ENCODE data around the gene PDE6B. TPM values are rescaled to one million over a fixed set of nuclear protein-coding genes. Genes with fewer than 3 reads are reported as not detected.

The PDE6B gene
- total and polyA plus RNA-seq, 4 donors: 2.7 to 24.6 (median 12.0) TPM

DNA sequence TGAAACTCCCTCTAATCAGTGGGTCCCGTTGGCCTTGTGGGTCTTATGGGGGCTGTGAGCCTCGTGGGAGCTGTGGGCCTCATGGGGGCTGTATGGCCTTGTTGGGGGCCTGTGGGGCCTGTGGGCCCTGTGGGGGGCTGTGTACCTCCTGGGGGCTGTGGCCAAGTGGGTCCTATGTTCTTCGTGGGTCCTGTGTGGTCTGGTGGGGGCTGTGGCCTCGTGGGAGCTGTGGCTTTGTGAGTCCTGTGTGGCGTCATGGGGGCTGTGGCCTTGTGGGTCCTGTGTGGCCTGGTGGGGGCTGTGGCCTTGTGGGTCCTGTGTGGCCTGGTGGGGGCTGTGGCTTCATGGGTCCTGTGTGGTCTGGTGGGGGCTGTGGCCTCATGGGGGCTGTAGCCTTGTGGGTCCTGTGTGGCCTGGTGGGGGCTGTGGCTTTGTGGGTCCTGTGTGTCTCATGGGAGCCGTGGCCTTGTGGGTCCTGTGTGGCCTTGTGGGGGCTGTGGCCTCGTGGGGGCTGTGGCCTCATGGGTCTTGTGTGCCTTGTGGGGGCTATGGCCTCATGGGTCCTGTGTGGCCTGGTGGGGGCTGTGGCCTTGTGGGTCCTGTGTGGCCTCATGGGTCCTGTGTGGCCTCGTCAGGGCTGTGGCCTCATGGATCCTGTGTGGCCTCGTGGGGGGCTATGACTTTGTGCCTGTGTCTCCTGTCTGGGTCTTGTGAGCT lies 87.7 kb downstream of the PDE6B start:
- no peak for ATAC-seq (ENCODE audit: insufficient read depth, low FRiP score)
- Histone ChIP-seq H3K4me1 (ENCODE audit: control insufficient read depth in 5 of 5, insufficient read depth in 5 of 5, low read length in 5 of 5) (peaks cover 4 to 11% (median 5%) of the 10 kb centered on the region in 5 donors), H3K9me3 (ENCODE audit: control insufficient read depth in 4 of 4, insufficient read depth in 3 of 4, low read length in 3 of 4) (no peaks in the 10 kb centered on the region), H3K27me3 (ENCODE audit: control insufficient read depth in 3 of 3, insufficient read depth in 3 of 3, low read length in 2 of 3) (no peaks in the 10 kb centered on the region), H3K27ac (ENCODE audit: low read depth in 1 of 2, low read length in 1 of 2) (no peak overlapping the region), H3K4me3 (no peak overlapping the region), H3K36me3 (ENCODE audit: control insufficient read depth in 4 of 4, insufficient read depth in 4 of 4, low read length in 4 of 4) (peaks cover 0 to 5% (median 2%) of the 10 kb centered on the region in 4 donors), H3K9ac (ENCODE audit: insufficient read depth in 1 of 2, low read length in 2 of 2) (no peak overlapping the region)
- DNase-seq: no peak
- WGBS, 2 donors: 81 to 86% methylated on average over 9 of the region's 9 CpGs
- TF ChIP-seq CTCF (IDR thresholded peaks at IDR 0.05; ENCODE audit: control extremely low read depth, extremely low read depth): no peak

- Histone ChIP-seq H3K27ac (ENCODE audit: low read depth in 1 of 2, low read length in 1 of 2) (no peak overlapping the region), H3K27me3 (ENCODE audit: control insufficient read depth in 3 of 3, insufficient read depth in 3 of 3, low read length in 2 of 3) (no peaks in the 10 kb centered on the region), H3K4me1 (ENCODE audit: control insufficient read depth in 5 of 5, insufficient read depth in 5 of 5, low read length in 5 of 5) (peaks cover 0 to 4% (median under 1%) of the 10 kb centered on the region in 5 donors), H3K4me3 (no peak overlapping the region), H3K9ac (ENCODE audit: insufficient read depth in 1 of 2, low read length in 2 of 2) (no peak overlapping the region), H3K9me3 (ENCODE audit: control insufficient read depth in 4 of 4, insufficient read depth in 3 of 4, low read length in 3 of 4) (no peaks in the 10 kb centered on the region), H3K36me3 (ENCODE audit: control insufficient read depth in 4 of 4, insufficient read depth in 4 of 4, low read length in 4 of 4) (peaks cover 0 to 5% (median 2%) of the 10 kb centered on the region in 4 donors)
- WGBS, 2 donors: 90 to 93% methylated on average over 18 of the region's 18 CpGs
- no peak for TF ChIP-seq CTCF (IDR thresholded peaks at IDR 0.05; ENCODE audit: control extremely low read depth, extremely low read depth)
- ATAC-seq (ENCODE audit: insufficient read depth, low FRiP score) (no peak), DNase-seq (no peak)
These were observed 88.7 kb downstream of the PDE6B start for GRCh38 chr4:714087-714486.

DNA sequence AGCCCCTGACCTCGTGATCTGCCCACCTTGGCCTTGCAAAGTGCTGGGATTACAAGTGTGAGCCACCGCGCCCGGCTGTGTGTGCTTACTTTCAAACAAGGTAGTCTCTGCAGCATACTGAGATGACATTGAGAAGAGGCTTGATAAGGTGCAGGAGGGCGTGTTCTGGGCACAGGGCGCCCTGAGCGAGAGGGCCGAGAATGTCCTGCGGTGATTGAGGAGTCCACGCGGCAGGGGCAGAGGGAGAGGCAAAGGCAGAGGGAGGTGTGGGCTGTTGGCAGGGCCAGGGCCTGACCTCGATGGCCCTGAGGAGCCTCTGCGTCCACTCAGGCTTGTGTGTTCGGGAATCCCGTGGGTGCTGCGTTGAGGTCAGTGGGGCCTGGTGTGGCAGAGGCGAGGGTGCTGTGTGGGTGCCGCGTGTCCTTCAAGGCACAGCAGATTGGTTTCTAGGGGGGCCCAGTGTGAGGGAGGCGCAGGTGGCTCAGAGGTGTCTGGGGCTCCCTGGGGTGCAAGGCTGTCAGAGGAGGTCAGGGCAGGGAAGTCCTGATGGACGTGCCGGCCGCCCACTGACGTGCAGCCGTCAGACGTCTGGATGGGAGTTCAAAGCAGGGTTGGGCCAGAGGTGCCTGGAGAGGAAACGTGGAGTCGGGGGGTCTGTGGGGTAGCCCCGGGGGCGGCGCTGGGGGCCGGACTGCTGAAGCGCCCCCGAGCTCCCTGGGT lies 92.4 kb downstream of the PDE6B start:
- H3K4me1 ChIP-seq (ENCODE audit: control insufficient read depth in 5 of 5, insufficient read depth in 5 of 5, low read length in 5 of 5): peaks cover 0 to 17% (median 0%) of the 10 kb centered on the region in 5 donors
- peaks cover 0 to 9% (median under 1%) of the 10 kb centered on the region in 4 donors for H3K36me3 ChIP-seq (ENCODE audit: control insufficient read depth in 4 of 4, insufficient read depth in 4 of 4, low read length in 4 of 4)
- H3K9ac ChIP-seq (ENCODE audit: insufficient read depth in 1 of 2, low read length in 2 of 2): no peak overlapping the region
- H3K4me3 ChIP-seq: no peak overlapping the region
- 86 to 90% methylated on average over 34 of the region's 34 CpGs for WGBS, 2 donors
- ATAC-seq (ENCODE audit: insufficient read depth, low FRiP score): no peak
- H3K9me3 ChIP-seq (ENCODE audit: control insufficient read depth in 4 of 4, insufficient read depth in 3 of 4, low read length in 3 of 4): no peaks in the 10 kb centered on the region
- H3K27ac ChIP-seq (ENCODE audit: low read depth in 1 of 2, low read length in 1 of 2): no peak overlapping the region
- TF ChIP-seq CTCF (IDR thresholded peaks at IDR 0.05; ENCODE audit: control extremely low read depth, extremely low read depth): no peak
- no peaks in the 10 kb centered on the region for H3K27me3 ChIP-seq (ENCODE audit: control insufficient read depth in 3 of 3, insufficient read depth in 3 of 3, low read length in 2 of 3)
- DNase-seq: no peak
